Bronchus fibroblast of lung (primary cell): ENCODE results near the gene PLCB4. TPM values are rescaled to one million over a fixed set of nuclear protein-coding genes. Genes with fewer than 3 reads are reported as not detected.

Source experiments
- total RNA-seq: library from RNA; depleted of rRNA; stranded (reverse); fragments of >200 nt; gene quantifications from 2 replicates; pipeline ENCODE4 v1.2.3, GENCODE V29; 2015

Gene PLCB4
- 1.3 and 1.8 TPM in 2 replicates for total RNA-seq

DNA sequence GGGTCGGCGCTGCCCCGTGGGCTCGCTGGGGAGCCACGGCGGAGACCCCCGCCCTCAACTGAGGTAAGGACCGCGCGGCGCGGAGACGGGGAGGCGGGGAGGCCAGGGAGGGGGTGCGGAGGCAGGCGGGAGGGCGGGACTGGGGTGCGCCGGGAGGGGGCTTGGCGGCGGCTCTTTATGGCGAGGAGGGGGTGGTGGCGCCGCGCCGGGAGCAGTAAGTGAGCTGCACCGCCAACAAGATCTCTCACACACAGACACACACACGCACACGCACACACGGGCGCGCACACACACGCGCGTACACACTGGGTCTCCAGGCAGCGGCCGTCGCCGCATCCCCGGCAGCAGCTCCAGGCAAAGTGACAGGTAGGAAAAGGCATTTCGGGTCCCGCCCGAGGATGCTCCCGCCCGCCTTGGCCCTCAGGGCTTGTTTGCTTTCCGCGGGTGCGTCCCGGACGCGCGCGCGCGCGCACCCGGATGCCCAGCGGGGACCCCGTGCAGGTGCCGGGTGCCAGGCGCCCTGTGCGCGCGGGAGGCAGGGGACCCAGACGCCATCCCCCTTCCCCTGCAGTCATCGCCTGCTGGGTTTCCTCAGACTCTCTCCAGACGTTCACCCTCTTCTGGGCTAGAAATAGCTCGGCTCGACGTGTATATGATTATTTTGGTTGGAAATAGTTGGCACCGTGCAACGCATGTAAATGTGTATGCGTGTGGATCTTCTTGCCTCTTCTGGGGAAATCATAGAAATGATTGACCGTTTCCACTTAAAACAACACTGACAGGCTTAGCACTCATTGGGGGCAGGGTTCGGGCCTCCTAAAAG lies at the start of gene PLCB4:
Gene PLCB4, plus strand, starts transcription at position 247 of the 823 bp plus-strand sequence. CDS start 238,728 bp downstream, outside the sequence.

DNA sequence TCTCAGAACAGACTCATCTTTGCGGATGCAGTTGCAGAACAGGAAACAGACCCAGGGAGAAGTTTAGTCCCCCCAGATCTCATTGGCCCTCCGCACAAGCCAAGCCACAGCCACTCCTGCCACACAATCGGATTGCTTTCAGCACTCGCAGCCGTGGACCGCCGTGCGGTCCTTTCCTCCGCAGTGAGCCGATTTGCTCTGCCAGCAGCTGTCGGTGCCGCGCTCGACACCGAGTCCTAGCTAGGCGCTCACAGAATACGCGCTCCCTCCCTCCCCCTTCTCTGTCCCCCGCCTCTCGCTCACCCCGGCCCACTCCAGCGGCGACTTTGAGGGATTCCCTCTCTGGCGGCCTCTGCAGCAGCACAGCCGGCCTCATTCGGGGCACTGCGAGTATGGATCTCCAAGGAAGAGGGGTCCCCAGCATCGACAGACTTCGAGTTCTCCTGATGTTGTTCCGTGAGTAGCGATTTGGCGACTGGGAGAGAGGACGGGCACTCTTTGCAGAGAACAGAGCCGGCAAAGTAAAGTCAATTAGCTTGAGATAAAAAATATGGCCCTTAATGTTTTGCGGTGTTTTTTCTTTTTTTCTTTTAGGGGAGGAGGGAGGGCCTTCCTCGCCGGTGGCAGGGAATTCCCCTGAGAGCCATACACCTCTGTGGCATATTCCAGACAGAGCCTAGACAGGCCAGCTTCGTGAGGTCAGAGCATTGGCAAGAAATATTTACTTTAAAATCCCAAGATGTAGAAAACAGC lies 445.8 kb downstream of the PLCB4 start, which contains the start of gene LAMP5:
Gene LAMP5, plus strand, starts transcription at position 130 of the 753 bp plus-strand sequence. Its CDS starts 263 bp downstream, at position 393.

